Motor neuron (in vitro differentiated cells): ENCODE measurements around the gene TRAF3. TPM values are rescaled to one million over a fixed set of nuclear protein-coding genes. Genes with fewer than 3 reads are reported as not detected.
A peak's percentile ranks its signal among the peaks of the same experiment; 100 is the strongest.

Source experiments
- ATAC-seq, 8 experiments: fragments of 200-7000 bp; cut with Tn5 transposase; replicated peaks in 6 of 8; 2 replicates each; pipeline ENCODE4 v1.8.0; 2021; ENCODE audit warnings: mild to moderate bottlenecking in 8 of 8, moderate library complexity in 8 of 8
- H3K27ac ChIP-seq, 2 donors: fragments of 250-450 bp; sonication (Bioruptor Pico); 2 replicates each; pipeline ENCODE4 v1.9.0; 2021; ENCODE audit warnings: antibody characterized with exemption in 2 of 2, mild to moderate bottlenecking in 2 of 2, moderate library complexity in 1 of 2
- H3K4me1 ChIP-seq, 2 donors: fragments of 250-450 bp; sonication (Bioruptor Pico); replicated peaks in 1 of 2; 2 replicates each; pipeline ENCODE4 v1.6.1; 2021; ENCODE audit warnings: antibody characterized with exemption in 2 of 2, mild to moderate bottlenecking in 2 of 2, moderate library complexity in 1 of 2
- H3K4me3 ChIP-seq, 5 donors: fragments of 250-450 bp; sonication (Bioruptor Pico); 2 replicates each; pipeline ENCODE4 v1.9.0; 2021; ENCODE audit warnings: antibody characterized with exemption in 5 of 5, mild to moderate bottlenecking in 5 of 5, moderate library complexity in 4 of 5
- WGBS, 10 experiments: fragments of 450-650 bp; shearing (Covaris generic); methylation state at CpG; one replicate each; pipeline ENCODE4 v1.0.0; 2022; 5-methylcytosine and 5-hydroxymethylcytosine counted together
- in situ Hi-C, 9 experiments: fragments of 400-800 bp; cut with MboI; loops; one replicate each; pipeline ENCODE4 v1.15.0; 2021; ENCODE audit warnings: low sequenced_read_pairs in 9 of 9, low pct_unique_long_range_greater_than_20kb in 2 of 9; ENCODE audit not compliant: unreplicated experiment in 9 of 9
- total RNA-seq, 8 experiments: library from RNA; unstranded; fragments of 300-600 nt; gene quantifications; 2 replicates each; pipeline versions ENCODE4 v1.2.3 to v1.2.4, GENCODE V29; 2022

TRAF3 gene
- total RNA-seq, 8 experiments from 2014 or later = 12.7 to 35.7 (median 17.7) TPM

DNA sequence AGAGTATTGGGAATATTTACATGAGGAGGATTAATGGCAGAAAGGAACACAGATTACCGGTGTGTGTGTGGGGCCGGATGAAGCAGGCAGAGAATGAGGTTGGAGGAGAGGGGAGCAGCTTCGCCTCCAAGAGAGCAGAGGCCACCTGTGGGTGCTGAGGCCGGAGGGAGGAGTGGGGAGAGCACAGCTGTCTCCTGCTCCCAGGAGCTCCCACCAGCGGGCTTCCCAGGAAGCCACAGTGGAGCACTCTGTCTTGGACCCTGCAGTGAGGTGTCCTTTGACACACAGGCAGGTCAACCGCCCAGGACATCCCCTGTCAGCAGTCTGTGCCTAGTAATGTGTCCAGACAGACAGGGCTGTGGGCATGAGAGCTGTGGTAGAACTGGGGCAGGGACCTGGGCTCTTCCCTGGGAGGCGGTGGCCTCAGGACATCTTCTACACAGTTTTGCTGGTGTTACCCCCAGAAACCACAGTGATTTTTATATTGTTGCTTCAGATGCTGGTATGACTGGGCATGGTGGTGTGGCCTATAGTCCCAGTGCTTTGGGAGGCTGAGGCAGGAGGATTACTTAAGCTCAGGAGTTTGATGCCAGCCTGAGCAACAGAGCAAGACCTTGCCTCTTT is 126.8 kb downstream of the TRAF3 start:
- no peak overlapping the region for H3K27ac ChIP-seq

DNA sequence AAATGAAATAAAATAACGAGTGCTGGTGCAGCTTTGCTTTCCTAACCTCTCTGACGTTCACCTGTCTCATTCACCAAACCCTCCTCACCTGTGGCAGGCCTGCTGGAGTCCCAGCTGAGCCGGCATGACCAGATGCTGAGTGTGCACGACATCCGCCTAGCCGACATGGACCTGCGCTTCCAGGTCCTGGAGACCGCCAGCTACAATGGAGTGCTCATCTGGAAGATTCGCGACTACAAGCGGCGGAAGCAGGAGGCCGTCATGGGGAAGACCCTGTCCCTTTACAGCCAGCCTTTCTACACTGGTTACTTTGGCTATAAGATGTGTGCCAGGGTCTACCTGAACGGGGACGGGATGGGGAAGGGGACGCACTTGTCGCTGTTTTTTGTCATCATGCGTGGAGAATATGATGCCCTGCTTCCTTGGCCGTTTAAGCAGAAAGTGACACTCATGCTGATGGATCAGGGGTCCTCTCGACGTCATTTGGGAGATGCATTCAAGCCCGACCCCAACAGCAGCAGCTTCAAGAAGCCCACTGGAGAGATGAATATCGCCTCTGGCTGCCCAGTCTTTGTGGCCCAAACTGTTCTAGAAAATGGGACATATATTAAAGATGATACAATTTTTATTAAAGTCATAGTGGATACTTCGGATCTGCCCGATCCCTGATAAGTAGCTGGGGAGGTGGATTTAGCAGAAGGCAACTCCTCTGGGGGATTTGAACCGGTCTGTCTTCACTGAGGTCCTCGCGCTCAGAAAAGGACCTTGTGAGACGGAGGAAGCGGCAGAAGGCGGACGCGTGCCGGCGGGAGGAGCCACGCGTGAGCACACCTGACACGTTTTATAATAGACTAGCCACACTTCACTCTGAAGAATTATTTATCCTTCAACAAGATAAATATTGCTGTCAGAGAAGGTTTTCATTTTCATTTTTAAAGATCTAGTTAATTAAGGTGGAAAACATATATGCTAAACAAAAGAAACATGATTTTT is 128.2 kb downstream of the TRAF3 start:
- WGBS, 10 experiments = 84 to 100% (median 99%) methylated on average over 4 to 22 of the region's 38 CpGs; no CpG with 5 or more reads in 1 of the 10 experiments
- in situ Hi-C loops = no loop called here
- Histone ChIP-seq H3K4me1 (no peaks in the 10 kb centered on the region), H3K27ac (no peak overlapping the region), H3K4me3 (no peak overlapping the region)
- no peak for ATAC-seq

More for the DNA sequence above, 126.8 kb downstream of the TRAF3 start:
- ATAC-seq = no peak
- in situ Hi-C loops = no loop called here
- 71 to 100% (median 98%) methylated on average over 1 to 4 of the region's 7 CpGs; no CpG with 5 or more reads in 4 of the 10 experiments for WGBS, 10 experiments
- Histone ChIP-seq H3K4me1 (no peaks in the 10 kb centered on the region), H3K4me3 (no peak overlapping the region)

DNA sequence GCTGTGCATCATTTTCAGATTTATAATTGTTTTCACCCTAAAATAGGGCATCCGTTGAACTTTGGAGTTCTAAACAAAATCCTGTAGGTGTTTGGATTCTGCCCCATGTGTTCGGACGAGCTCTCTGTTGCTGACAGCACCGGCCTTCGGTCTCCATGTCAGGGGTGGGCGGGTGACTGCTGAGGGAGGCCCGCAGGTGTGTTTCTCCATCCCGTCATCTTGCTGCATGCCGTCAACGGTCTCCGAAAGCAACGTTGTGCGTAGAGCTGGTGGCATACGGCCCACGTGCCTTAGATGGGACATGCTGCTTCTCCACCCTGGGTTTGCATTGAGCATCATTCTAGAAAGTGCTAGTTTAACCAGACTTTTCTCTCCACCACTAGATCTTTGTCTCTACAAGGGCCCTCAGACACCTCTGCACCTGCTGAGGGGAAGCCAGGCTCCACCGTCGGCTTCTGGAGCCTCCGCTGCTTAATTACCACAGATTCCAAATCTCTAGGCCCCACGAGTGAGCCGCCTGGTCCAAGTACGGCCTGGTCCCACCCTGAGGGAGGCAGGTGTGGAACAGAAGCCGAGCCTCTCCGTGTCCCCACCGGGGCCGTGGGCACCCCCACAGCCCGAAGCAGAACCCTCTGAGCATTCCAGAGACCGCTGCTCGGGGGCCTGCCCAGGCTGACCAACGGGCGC is 129.5 kb downstream of the TRAF3 start:
- no peak overlapping the region for H3K4me3 ChIP-seq
- in situ Hi-C loops = no loop called here
- H3K4me1 ChIP-seq = peaks cover 0 to 3% of the 10 kb centered on the region in 2 donors
- 70 to 100% (median 88%) methylated on average over 1 to 7 of the region's 30 CpGs; no CpG with 5 or more reads in 4 of the 10 experiments for WGBS, 10 experiments
- ATAC-seq = no peak
- no peak overlapping the region for H3K27ac ChIP-seq

DNA sequence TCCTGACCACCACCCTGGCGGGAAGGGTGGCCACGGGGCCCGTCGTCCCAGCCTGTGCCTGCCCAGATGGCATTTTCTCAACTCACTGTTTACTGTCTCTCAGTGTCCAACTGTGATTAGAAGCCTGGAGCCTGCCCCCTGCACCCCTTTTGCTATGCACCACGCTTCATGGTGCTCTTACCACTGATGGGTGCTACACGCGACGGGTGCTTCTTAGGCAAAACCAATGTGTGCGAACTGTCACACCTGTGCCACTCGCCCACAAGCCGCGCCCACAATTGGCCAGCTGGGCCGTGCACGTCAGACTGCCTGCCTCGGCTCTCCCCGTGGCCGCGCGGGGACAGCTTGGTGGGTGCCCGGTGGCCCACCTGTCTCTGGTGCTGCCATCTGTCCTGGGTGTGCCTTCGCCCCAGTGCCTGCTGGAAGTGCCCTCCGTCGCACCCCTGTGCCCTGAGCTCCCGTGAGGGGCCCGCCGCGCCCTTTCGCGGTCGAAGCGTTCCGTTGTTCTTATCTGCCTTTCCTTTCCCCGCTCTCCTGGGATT is 130.1 kb downstream of the TRAF3 start:
- Histone ChIP-seq H3K4me3 (no peak overlapping the region), H3K27ac (no peak overlapping the region), H3K4me1 (peaks cover 0 to 3% of the 10 kb centered on the region in 2 donors)
- ATAC-seq = no peak
- 90 to 98% (median 95%) methylated on average over 2 to 12 of the region's 33 CpGs; no CpG with 5 or more reads in 6 of the 10 experiments for WGBS, 10 experiments
- in situ Hi-C loops = no loop called here

DNA sequence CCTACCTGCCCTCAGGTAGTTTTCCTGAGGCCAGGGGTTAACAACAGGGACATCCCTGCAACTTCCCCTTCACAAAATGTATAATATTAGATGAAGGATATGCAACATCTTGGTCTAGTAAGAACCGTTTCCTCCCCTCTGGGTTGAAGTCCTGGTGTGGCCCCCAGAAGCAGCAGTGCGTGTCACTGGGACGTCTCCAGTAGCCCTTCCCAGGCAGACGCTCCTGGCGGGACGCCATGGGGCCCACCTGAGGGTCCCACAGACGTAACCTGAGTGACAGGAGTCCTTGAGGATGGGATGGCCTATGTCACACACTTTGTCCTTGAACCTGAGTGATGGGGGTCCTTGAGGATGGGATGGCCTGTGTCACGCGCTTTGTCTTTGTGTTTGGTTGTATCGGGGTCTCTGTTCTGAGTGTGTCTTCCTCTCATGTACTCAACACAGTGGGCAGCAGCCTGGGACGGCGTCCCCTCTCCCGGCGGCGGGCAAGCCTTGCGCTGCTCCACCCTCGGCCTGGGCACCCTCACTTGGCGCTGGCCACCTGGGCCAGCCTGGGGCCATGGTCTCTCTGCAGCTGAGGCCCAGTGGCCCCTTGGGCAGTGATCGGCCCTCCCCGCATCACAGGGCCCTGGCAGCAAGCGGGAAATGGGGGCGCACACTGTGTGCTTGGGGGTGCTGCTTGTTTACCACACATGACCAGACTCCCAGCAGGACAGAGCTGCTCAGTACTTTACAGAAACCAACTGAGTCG is 130.9 kb downstream of the TRAF3 start:
- peaks cover 0 to 3% of the 10 kb centered on the region in 2 donors for H3K4me1 ChIP-seq
- 100% methylated on average over 1 to 3 of the region's 23 CpGs; no CpG with 5 or more reads in 7 of the 10 experiments for WGBS, 10 experiments
- H3K4me3 ChIP-seq = no peak overlapping the region
- no peak for ATAC-seq
- in situ Hi-C loops = no loop called here
- H3K27ac ChIP-seq = no peak overlapping the region

DNA sequence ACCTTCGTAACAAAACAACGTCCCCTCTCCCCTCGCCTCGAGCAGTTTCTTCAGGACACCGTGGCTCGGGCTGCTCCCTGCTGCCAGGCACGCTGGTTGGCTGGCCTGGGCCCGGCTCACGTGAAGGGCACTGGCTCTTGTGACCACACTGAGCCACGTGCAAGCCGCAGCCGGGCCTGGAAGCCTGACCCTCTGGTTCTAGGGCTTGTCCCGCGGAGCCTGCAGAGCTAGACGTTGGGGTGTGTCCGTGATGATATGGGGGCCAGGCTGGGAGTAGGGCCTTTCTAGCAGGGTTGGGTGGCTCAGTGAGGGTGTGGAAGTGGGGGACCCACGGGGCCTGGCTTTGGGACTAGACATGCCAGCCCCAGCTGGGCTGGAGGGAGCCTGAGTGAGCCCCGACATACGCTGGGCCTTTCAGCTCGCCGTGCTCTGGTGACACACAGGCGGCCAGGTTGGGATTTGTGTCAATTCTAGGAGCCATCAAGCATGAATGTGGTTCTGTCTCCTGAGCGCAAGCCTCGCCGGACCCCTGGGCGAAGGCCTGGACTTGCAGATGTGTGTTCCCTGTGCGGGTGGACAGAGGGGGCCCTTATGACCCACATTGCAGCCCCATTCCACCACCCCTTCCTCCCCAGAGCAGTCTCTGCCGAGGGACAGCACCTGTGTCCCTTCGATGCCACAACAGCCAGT is 131.7 kb downstream of the TRAF3 start:
- WGBS, 10 experiments = 82 to 91% methylated on average over 3 to 6 of the region's 29 CpGs; no CpG with 5 or more reads in 8 of the 10 experiments
- in situ Hi-C loops = no loop called here
- ATAC-seq = peak in 1 of 8 experiments; percentile 9

DNA sequence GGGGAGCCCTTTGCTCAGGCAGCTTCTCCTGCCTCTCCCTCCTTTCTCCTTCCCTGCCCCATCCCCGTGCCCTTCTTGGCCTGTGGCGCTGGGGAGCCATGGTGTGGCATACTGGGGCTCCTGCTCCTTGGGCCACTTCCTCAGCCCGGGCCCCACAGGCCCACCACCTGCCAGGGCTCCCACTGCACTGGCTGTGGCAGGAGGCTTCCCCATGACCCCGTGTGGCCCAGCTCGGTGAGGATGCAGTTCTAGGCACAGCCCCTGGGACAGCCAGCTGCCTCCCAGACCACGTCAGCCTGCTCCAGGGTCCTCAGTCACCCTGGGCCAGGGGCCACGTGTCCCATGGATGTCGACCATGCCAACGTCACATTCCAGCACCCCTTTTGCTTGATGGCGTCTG is 132.2 kb downstream of the TRAF3 start:
- H3K4me3 ChIP-seq = no peak overlapping the region
- no peak overlapping the region for H3K27ac ChIP-seq
- in situ Hi-C loops = no loop called here
- peaks cover 0 to 3% of the 10 kb centered on the region in 2 donors for H3K4me1 ChIP-seq
- peak in 1 of 8 experiments; percentile 22 for ATAC-seq
- WGBS, 10 experiments = 85 to 100% methylated on average over 3 to 8 of the region's 10 CpGs; no CpG with 5 or more reads in 8 of the 10 experiments

More for the DNA sequence above, 131.7 kb downstream of the TRAF3 start:
- Histone ChIP-seq H3K4me1 (peaks cover 0 to 3% of the 10 kb centered on the region in 2 donors), H3K4me3 (no peak overlapping the region), H3K27ac (no peak overlapping the region)

DNA sequence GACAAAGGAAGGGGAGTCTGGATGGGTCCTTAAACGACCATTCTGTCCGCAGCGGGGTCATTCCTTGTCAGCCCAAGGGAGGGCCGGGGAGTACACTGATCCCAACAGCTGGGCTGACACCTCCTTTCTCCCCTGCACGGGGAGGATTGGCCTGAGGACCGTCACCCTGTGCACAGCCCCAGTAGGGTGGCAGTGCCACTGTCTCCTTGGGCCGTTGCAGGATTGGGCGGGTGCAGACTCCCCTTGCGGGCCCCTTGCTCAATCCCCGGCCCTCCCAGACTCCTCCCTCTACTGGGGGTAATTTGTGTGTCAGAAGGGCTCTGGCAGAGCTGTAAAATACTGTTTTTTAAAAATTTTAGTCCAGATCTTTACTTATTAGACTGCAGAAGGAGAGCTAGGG is 132.7 kb downstream of the TRAF3 start:
- Histone ChIP-seq H3K27ac (no peak overlapping the region), H3K4me1 (peaks cover 0 to 3% of the 10 kb centered on the region in 2 donors), H3K4me3 (no peak overlapping the region)
- ATAC-seq = peak in 4 of 8 experiments; percentile 24 to 50 (median 42)
- 87 to 92% (median 89%) methylated on average over 2 to 5 of the region's 10 CpGs; no CpG with 5 or more reads in 7 of the 10 experiments for WGBS, 10 experiments
- in situ Hi-C loops = no loop called here

DNA sequence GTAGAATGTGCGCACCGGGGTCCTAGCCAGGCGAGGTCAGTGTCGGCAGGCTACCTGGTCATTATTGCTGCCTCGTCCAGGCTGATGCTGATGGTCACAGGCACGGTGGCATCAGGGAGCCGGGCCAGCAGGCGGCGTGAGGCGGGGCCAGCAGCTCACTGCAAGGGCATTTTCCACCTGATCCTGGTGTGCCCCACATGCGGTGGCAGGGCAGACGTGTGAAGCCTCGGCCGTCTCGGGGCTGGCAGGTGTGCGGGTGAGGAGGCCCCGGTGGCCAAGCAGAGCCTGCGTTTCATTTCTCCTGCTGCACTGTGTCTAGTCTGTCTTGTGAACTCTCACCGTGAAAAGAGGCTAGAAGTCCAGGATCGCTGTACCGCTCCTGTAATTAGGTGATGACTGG is 133.2 kb downstream of the TRAF3 start:
- no peak for ATAC-seq
- whole genome bisulfite sequencing, 10 experiments = 77 to 98% (median 84%) methylated on average over 1 to 12 of the region's 21 CpGs; no CpG with 5 or more reads in 4 of the 10 experiments
- Histone ChIP-seq H3K4me1 (peaks cover 0 to 3% of the 10 kb centered on the region in 2 donors), H3K4me3 (no peak overlapping the region), H3K27ac (no peak overlapping the region)
- in situ Hi-C loops = no loop called here

DNA sequence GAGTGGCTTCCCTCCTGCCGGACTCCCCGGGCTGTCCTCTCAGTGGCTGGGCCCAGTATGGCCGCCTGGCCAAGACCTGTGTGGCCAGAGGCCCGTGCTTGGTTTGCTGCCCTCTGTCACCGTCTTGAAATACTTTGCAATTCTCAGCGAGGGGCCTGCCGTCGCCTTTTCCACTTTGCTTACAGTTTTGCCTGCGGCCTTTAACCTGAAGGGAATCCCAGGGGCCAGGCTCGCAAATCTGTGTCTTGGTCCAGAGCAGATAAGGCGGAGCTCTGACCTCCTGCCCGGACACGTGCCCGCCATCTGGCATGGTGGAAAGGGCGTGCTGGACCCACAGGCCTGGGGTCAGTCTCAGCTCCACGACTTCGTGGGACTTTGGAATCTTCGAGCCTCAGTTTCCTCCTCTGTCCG is 134.3 kb downstream of the TRAF3 start:
- in situ Hi-C loops = no loop called here
- no peak for ATAC-seq
- no peak overlapping the region for H3K4me3 ChIP-seq
- WGBS, 10 experiments = 79 to 94% (median 87%) methylated on average over 3 to 7 of the region's 19 CpGs; no CpG with 5 or more reads in 5 of the 10 experiments
- H3K27ac ChIP-seq = no peak overlapping the region
- peaks cover 0 to 3% of the 10 kb centered on the region in 2 donors for H3K4me1 ChIP-seq

DNA sequence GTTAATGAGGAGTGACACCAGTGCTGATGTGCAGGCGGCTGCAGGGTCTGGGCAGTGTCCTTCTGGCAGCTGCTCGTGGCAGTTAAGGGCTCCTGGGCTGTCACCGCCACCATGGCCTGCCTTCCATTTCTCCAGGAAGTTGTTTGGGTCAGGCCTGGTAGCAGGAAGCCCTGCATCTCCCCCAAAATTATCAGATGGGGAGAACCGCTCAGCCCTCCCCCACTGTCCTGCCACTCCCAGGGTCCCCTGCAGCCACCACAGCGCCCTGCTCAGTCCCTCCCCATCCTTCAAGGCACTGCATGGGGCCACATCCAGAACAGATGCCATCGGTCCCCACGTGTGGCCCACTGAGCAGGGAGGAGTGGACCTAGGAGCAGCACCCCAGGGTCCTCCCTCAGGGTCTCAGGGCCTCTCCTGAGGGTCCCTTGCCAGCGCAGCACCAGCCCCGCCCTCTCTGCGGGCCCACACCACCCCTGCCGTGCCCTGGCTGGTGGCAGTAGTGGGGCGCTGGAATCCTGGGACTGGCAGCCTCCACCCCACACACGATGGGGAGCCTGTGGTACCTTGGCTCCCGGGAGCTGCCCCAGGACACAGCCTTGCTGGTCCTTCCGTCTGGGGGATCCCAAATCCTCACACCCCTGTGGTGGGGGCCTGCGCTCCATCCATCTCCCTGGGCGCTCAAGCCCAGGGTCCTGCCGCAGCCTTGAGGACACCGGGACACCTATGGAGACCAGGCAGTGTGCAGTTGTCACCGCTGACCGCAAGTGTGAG is 134.9 kb downstream of the TRAF3 start:
- ATAC-seq = no peak
- Histone ChIP-seq H3K27ac (no peak overlapping the region), H3K4me3 (no peak overlapping the region), H3K4me1 (peaks cover 0 to 3% of the 10 kb centered on the region in 2 donors)
- WGBS, 10 experiments = 80 to 95% methylated on average over 1 to 4 of the region's 21 CpGs; no CpG with 5 or more reads in 8 of the 10 experiments
- in situ Hi-C loops = no loop called here
